HepG2 (cell line): ENCODE data around the gene GPATCH3. TPM values are rescaled to one million over a fixed set of nuclear protein-coding genes. Genes with fewer than 3 reads are reported as not detected.

Experiments used
- ARNT ChIP-seq: fragments of 450-650 bp; IDR thresholded peaks from 2 replicates; pipeline ENCODE4 v1.6.1; 2017
- DNMT1 ChIP-seq: sonication (generic); formaldehyde crosslinking; IDR thresholded peaks from 2 replicates; pipeline ENCODE4 v1.5.1; 2020; ENCODE audit warnings: mild to moderate bottlenecking, missing genetic modification reagents
- DNMT3B ChIP-seq: conservative IDR thresholded peaks from 2 replicates; pipeline ENCODE4 v1.6.1; 2016; ENCODE audit warnings: missing biosample characterization, control low read depth
- FOXK1 ChIP-seq: sonication (generic); formaldehyde crosslinking; IDR thresholded peaks from 2 replicates; pipeline ENCODE4 v1.4.0; 2020; ENCODE audit warnings: low read depth, missing genetic modification reagents, borderline replicate concordance
- IKZF5 ChIP-seq: IDR thresholded peaks from 2 replicates; pipeline ENCODE4 v1.6.1; 2018; ENCODE audit warnings: missing genetic modification reagents, mild to moderate bottlenecking, missing compliant biosample characterization
- PRDM4 ChIP-seq: sonication (generic); formaldehyde crosslinking; IDR thresholded peaks from 2 replicates; pipeline ENCODE4 v1.9.0; 2021; ENCODE audit warnings: missing genetic modification reagents, borderline replicate concordance
- SP1 ChIP-seq, 2 experiments: fragments of 450-650 bp in 1 of 2; sonication (generic) in 1 of 2; formaldehyde crosslinking in 1 of 2; IDR thresholded peaks; 2 replicates each; pipeline versions ENCODE4 v1.4.0 to v1.6.1; 2016 to 2020; ENCODE audit warnings: missing genetic modification reagents in 1 of 2
- STAT6 ChIP-seq: sonication (generic); formaldehyde crosslinking; IDR thresholded peaks from 2 replicates; pipeline ENCODE4 v1.4.0; 2020; ENCODE audit warnings: missing genetic modification reagents, mild to moderate bottlenecking, borderline replicate concordance
- TMF1 ChIP-seq: sonication (generic); formaldehyde crosslinking; IDR thresholded peaks from 2 replicates; pipeline ENCODE4 v1.8.1; 2022; ENCODE audit warnings: low read depth, missing genetic modification reagents
- TRIM24 ChIP-seq: sonication (generic); formaldehyde crosslinking; IDR thresholded peaks from 2 replicates; pipeline ENCODE4 v1.8.0; 2022; ENCODE audit warnings: mild to moderate bottlenecking, missing genetic modification reagents
- ZBTB33 ChIP-seq: sonication (generic); formaldehyde crosslinking; IDR thresholded peaks from 2 replicates; pipeline ENCODE4 v1.4.0; 2020; ENCODE audit warnings: missing genetic modification reagents
- ZC3H13 ChIP-seq: sonication (generic); formaldehyde crosslinking; IDR thresholded peaks from 2 replicates; pipeline ENCODE4 v1.8.1; 2023; ENCODE audit warnings: mild to moderate bottlenecking, missing genetic modification reagents, moderate library complexity
- ZFP90 ChIP-seq: sonication (generic); formaldehyde crosslinking; IDR thresholded peaks from 2 replicates; pipeline ENCODE4 v1.8.0; 2022; ENCODE audit warnings: missing genetic modification reagents, mild to moderate bottlenecking, inconsistent platforms, borderline replicate concordance
- ZNF619 ChIP-seq: sonication (generic); formaldehyde crosslinking; IDR thresholded peaks from 2 replicates; pipeline ENCODE4 v1.4.0; 2020; ENCODE audit warnings: mild to moderate bottlenecking, missing genetic modification reagents
- ZNF800 ChIP-seq: sonication (generic); formaldehyde crosslinking; IDR thresholded peaks from 2 replicates; pipeline ENCODE4 v1.4.0; 2020; ENCODE audit warnings: missing genetic modification reagents
- polyA plus RNA-seq, 8 experiments: library from polyadenylated mRNA; depleted of rRNA in 3 of 8; stranded (reverse) in 7 of 8; unstranded in 1 of 8; fragments of >200 nt; fragmentation: Illumina TruSeq in 4 of 8; extraction: Trizol in 4 of 8; gene quantifications; 2 replicates each; pipeline versions ENCODE4 v1.2.1 to v1.2.3, GENCODE V29; 2011 to 2016; ENCODE audit warnings: low read depth in 4 of 8, missing spikeins in 1 of 8, mixed read lengths in 1 of 8; ENCODE audit not compliant: insufficient read depth in 1 of 8
- total RNA-seq, 5 experiments: library from RNA; depleted of rRNA; stranded (reverse); fragments of >200 nt; fragmentation: Illumina TruSeq; extraction: Trizol; gene quantifications; 2 replicates each; pipeline ENCODE4 v1.2.3, GENCODE V29; 2016; ENCODE audit warnings: low read depth in 1 of 5

The GPATCH3 gene
- total and polyA plus RNA-seq, 2 of the 13 experiments (the other 11 are each of a cell fraction or from before 2014, with no cell fraction given), result 8.3 to 11.0 TPM

GRCh38 chr1:26910343-26911160 lies 10.3 kb upstream of the GPATCH3 start (continued):
- no peak for TF ChIP-seq ZNF619 (CRISPR knock-in tag)
- TF ChIP-seq ZC3H13, result peak; percentile 98
- no peak for TF ChIP-seq SP1 (IDR thresholded peaks at IDR 0.05)
- no peak for TF ChIP-seq SP1 (CRISPR knock-in tag; IDR thresholded peaks at IDR 0.05)
- peak; percentile 38; the same call in 1 of the 2 replicates for TF ChIP-seq DNMT1 (CRISPR knock-in tag)
- TF ChIP-seq ZBTB33 (CRISPR knock-in tag), result no peak
- TF ChIP-seq ZNF800 (CRISPR knock-in tag), result no peak
- TF ChIP-seq TRIM24 (CRISPR knock-in tag), result no peak
- no peak for TF ChIP-seq ARNT
- TF ChIP-seq PRDM4, result no peak
- peak; percentile 85; the same call in 1 of the 2 replicates for TF ChIP-seq DNMT3B
- no peak for TF ChIP-seq TMF1 (CRISPR knock-in tag)
- peak; percentile 82; the same call in 1 of the 2 replicates for TF ChIP-seq IKZF5
- no peak for TF ChIP-seq FOXK1 (CRISPR knock-in tag)
- peak; percentile 74; the same call in 1 of the 2 replicates for TF ChIP-seq STAT6 (CRISPR knock-in tag)
- TF ChIP-seq ZFP90 (CRISPR knock-in tag), result peak; percentile 46; the same call in 1 of the 2 replicates
